Nephron progenitor cell (in vitro differentiated cells): ENCODE data around the gene MARCHF3.

ENCODE experiments used
- DNase-seq: peaks from one replicate; pipeline ENCODE4 v3.0.0; 2021
- H3K27ac Mint-ChIP-seq: 2 replicates; pipeline ENCODE4 v1.8.0; 2021; ENCODE audit warnings: mild to moderate bottlenecking, moderate library complexity, mixed read lengths
- H3K27me3 Mint-ChIP-seq: 2 replicates; pipeline ENCODE4 v1.8.0; 2021; ENCODE audit warnings: mild to moderate bottlenecking, low read depth, mixed read lengths; ENCODE audit not compliant: poor library complexity
- H3K36me3 Mint-ChIP-seq: 2 replicates; pipeline ENCODE4 v1.8.0; 2021; ENCODE audit warnings: low read depth, mixed read lengths
- H3K4me1 Mint-ChIP-seq: 2 replicates; pipeline ENCODE4 v1.8.0; 2021; ENCODE audit warnings: mixed read lengths
- H3K4me3 Mint-ChIP-seq: 2 replicates; pipeline ENCODE4 v1.8.0; 2021; ENCODE audit warnings: mild to moderate bottlenecking, moderate library complexity, mixed read lengths
- H3K9me3 Mint-ChIP-seq: 2 replicates; pipeline ENCODE4 v1.8.0; 2021; ENCODE audit warnings: mild to moderate bottlenecking, moderate library complexity, mixed read lengths
- CTCF ChIP-seq: fragments of 200-600 bp; sonication (generic); IDR thresholded peaks from 2 replicates; pipeline ENCODE4 v1.5.0; 2021; ENCODE audit warnings: antibody characterized with exemption

The MARCHF3 gene

GRCh38 chr5:126875303-126875785 is 155.0 kb downstream of the MARCHF3 start:
- H3K4me3 Mint-ChIP-seq: peak overlapping the region; percentile 27
- H3K9me3 Mint-ChIP-seq: no peaks in the 10 kb centered on the region
- H3K27ac Mint-ChIP-seq: peak overlapping the region; percentile 91
- no peak for TF ChIP-seq CTCF
- peaks cover 5% of the 10 kb centered on the region for H3K27me3 Mint-ChIP-seq
- peaks cover 5% of the 10 kb centered on the region for H3K36me3 Mint-ChIP-seq
- peaks cover 85% of the 10 kb centered on the region for H3K4me1 Mint-ChIP-seq
- DNase-seq: peak; percentile 43

GRCh38 chr5:126872561-126873354 is 157.6 kb downstream of the MARCHF3 start:
- Mint-ChIP-seq H3K4me1 (peaks cover 93% of the 10 kb centered on the region), H3K27ac (no peak overlapping the region), H3K9me3 (no peaks in the 10 kb centered on the region), H3K36me3 (peaks cover 5% of the 10 kb centered on the region), H3K27me3 (peaks cover 2% of the 10 kb centered on the region), H3K4me3 (no peak overlapping the region)
- no peak for DNase-seq
- no peak for TF ChIP-seq CTCF

GRCh38 chr5:126871441-126871840 is 158.9 kb downstream of the MARCHF3 start:
- Mint-ChIP-seq H3K4me3 (no peak overlapping the region), H3K27ac (no peak overlapping the region), H3K4me1 (peaks cover 88% of the 10 kb centered on the region), H3K27me3 (peaks cover 2% of the 10 kb centered on the region), H3K9me3 (no peaks in the 10 kb centered on the region), H3K36me3 (peaks cover 9% of the 10 kb centered on the region)
- DNase-seq: no peak
- no peak for TF ChIP-seq CTCF

- H3K4me1 Mint-ChIP-seq: peaks cover 65% of the 10 kb centered on the region
- H3K27ac Mint-ChIP-seq: peak overlapping the region; percentile 96
- no peaks in the 10 kb centered on the region for H3K9me3 Mint-ChIP-seq
- TF ChIP-seq CTCF: no peak
- DNase-seq: peak; percentile 62
- H3K4me3 Mint-ChIP-seq: peak overlapping the region; percentile 66
- peaks cover 2% of the 10 kb centered on the region for H3K27me3 Mint-ChIP-seq
- H3K36me3 Mint-ChIP-seq: peaks cover 9% of the 10 kb centered on the region
Observed at GRCh38 chr5:126869005-126869451, 161.3 kb downstream of the MARCHF3 start.

GRCh38 chr5:126868338-126869004 is 161.9 kb downstream of the MARCHF3 start:
- no peak for TF ChIP-seq CTCF
- no peak for DNase-seq
- peak overlapping the region; percentile 66 for H3K4me3 Mint-ChIP-seq
- peaks cover 2% of the 10 kb centered on the region for H3K27me3 Mint-ChIP-seq
- H3K4me1 Mint-ChIP-seq: peaks cover 60% of the 10 kb centered on the region
- no peaks in the 10 kb centered on the region for H3K9me3 Mint-ChIP-seq
- peaks cover 14% of the 10 kb centered on the region for H3K36me3 Mint-ChIP-seq
- no peak overlapping the region for H3K27ac Mint-ChIP-seq
